Fibroblast of lung (primary cell): ENCODE results near the gene MED10. TPM values are rescaled to one million over a fixed set of nuclear protein-coding genes. Genes with fewer than 3 reads are reported as not detected.

Source experiments
- DNase-seq, 2 donors: peaks; one replicate each; pipeline versions ENCODE4 v3.0.0 to v3.0.0-alpha.2; 2010; ENCODE audit warnings: low read depth in 2 of 2
- H2AFZ ChIP-seq: 2 replicates; pipeline ENCODE4 v1.5.1; 2012; ENCODE audit warnings: low read length, control low read depth, inconsistent platforms
- H3K27ac ChIP-seq: 2 replicates; pipeline ENCODE4 v1.5.1; 2011; ENCODE audit warnings: low read length, control low read depth; ENCODE audit not compliant: insufficient read depth
- H3K27me3 ChIP-seq: 2 replicates; pipeline ENCODE4 v1.5.1; 2011; ENCODE audit warnings: mild to moderate bottlenecking, low read length; ENCODE audit not compliant: control insufficient read depth, insufficient read depth
- H3K36me3 ChIP-seq: 2 replicates; pipeline ENCODE4 v1.5.1; 2011; ENCODE audit warnings: low read length; ENCODE audit not compliant: control insufficient read depth, insufficient read depth
- H3K4me1 ChIP-seq: 2 replicates; pipeline ENCODE4 v1.5.1; 2011; ENCODE audit warnings: low read length; ENCODE audit not compliant: control insufficient read depth, insufficient read depth; ENCODE audit errors: extremely low read depth
- H3K4me2 ChIP-seq: 2 replicates; pipeline ENCODE4 v1.5.1; 2011; ENCODE audit warnings: low read length, control low read depth; ENCODE audit not compliant: insufficient read depth; ENCODE audit errors: extremely low read depth
- H3K4me3 ChIP-seq, 4 experiments: fragments of 200-600 bp in 1 of 4; sonication (generic) in 1 of 4; replicated peaks in 1 of 4; 2 replicates each; pipeline ENCODE4 v1.5.1; 2011 to 2016; ENCODE audit warnings: low read length in 4 of 4, low read depth in 3 of 4, mild to moderate bottlenecking in 3 of 4, control low read depth in 2 of 4, inconsistent platforms in 1 of 4, mixed read lengths in 1 of 4; ENCODE audit not compliant: insufficient read depth in 1 of 4; ENCODE audit errors: control extremely low read depth in 1 of 4
- H3K79me2 ChIP-seq: 2 replicates; pipeline ENCODE4 v1.5.1; 2012; ENCODE audit warnings: mild to moderate bottlenecking, low read length, inconsistent platforms; ENCODE audit not compliant: control insufficient read depth, insufficient read depth
- H3K9ac ChIP-seq: 2 replicates; pipeline ENCODE4 v1.5.1; 2011; ENCODE audit warnings: mild to moderate bottlenecking, low read length, control low read depth; ENCODE audit not compliant: insufficient read depth
- H3K9me3 ChIP-seq: 2 replicates; pipeline ENCODE4 v1.5.1; 2012; ENCODE audit warnings: low read depth, low read length; ENCODE audit not compliant: control insufficient read depth, insufficient read depth
- H4K20me1 ChIP-seq: 2 replicates; pipeline ENCODE4 v1.5.1; 2011; ENCODE audit warnings: low read length; ENCODE audit not compliant: control insufficient read depth, insufficient read depth; ENCODE audit errors: extremely low read depth
- EZH2 ChIP-seq: IDR thresholded peaks from 2 replicates; pipeline ENCODE4 v1.5.1; 2012; ENCODE audit warnings: low read length, control low read depth, mild to moderate bottlenecking; ENCODE audit errors: missing control alignments
- polyA plus RNA-seq, 2 donors: library from polyadenylated mRNA; depleted of rRNA in 1 of 2; stranded (reverse) in 1 of 2; unstranded in 1 of 2; fragments of >200 nt; gene quantifications; 2 replicates each; pipeline ENCODE4 v1.2.1, GENCODE V29; 2011 to 2012; ENCODE audit warnings: missing spikeins in 1 of 2
- total RNA-seq: library from RNA; depleted of rRNA; stranded (reverse); fragments of >200 nt; gene quantifications from 2 replicates; pipeline ENCODE4 v1.2.1, GENCODE V29; 2014
- TF ChIP-seq, protein P1 (sequence below), 2 donors: IDR thresholded peaks in 1 of 2; conservative IDR thresholded peaks in 1 of 2; 1 replicate in 1 of 2; 2 replicates in 1 of 2; pipeline ENCODE4 v1.5.1; 2011 to 2012; ENCODE audit warnings: low read length in 2 of 2, control low read depth in 1 of 2, inconsistent platforms in 1 of 2, low read depth in 1 of 2, mild to moderate bottlenecking in 1 of 2

MED10 gene
- total and polyA plus RNA-seq, 2 donors (not counting 1 experiment from before 2014, with no cell fraction given), result 13.5 to 52.9 TPM

GRCh38 chr5:6343951-6344592, 34.3 kb downstream of the MED10 start:
- H3K36me3 ChIP-seq, result no peaks in the 10 kb centered on the region
- no peak overlapping the region for H2AFZ ChIP-seq
- no peak overlapping the region for H3K4me3 ChIP-seq
- no peaks in the 10 kb centered on the region for H3K79me2 ChIP-seq
- H4K20me1 ChIP-seq, result no peaks in the 10 kb centered on the region
- H3K9me3 ChIP-seq, result no peaks in the 10 kb centered on the region
- H3K27ac ChIP-seq, result no peak overlapping the region
- H3K9ac ChIP-seq, result no peak overlapping the region
- TF ChIP-seq, protein P1, sequence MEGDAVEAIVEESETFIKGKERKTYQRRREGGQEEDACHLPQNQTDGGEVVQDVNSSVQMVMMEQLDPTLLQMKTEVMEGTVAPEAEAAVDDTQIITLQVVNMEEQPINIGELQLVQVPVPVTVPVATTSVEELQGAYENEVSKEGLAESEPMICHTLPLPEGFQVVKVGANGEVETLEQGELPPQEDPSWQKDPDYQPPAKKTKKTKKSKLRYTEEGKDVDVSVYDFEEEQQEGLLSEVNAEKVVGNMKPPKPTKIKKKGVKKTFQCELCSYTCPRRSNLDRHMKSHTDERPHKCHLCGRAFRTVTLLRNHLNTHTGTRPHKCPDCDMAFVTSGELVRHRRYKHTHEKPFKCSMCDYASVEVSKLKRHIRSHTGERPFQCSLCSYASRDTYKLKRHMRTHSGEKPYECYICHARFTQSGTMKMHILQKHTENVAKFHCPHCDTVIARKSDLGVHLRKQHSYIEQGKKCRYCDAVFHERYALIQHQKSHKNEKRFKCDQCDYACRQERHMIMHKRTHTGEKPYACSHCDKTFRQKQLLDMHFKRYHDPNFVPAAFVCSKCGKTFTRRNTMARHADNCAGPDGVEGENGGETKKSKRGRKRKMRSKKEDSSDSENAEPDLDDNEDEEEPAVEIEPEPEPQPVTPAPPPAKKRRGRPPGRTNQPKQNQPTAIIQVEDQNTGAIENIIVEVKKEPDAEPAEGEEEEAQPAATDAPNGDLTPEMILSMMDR (conservative IDR thresholded peaks at IDR 0.05 in 1 of 2, IDR thresholded peaks at IDR 0.05 in 1 of 2; ENCODE audit: low read depth in 1 of 2, low read length in 2 of 2), result no peak
- TF ChIP-seq EZH2, result no peak
- H3K27me3 ChIP-seq, result no peaks in the 10 kb centered on the region
- no peaks in the 10 kb centered on the region for H3K4me1 ChIP-seq
- H3K4me2 ChIP-seq, result no peak overlapping the region
- no peak for DNase-seq

DNA sequence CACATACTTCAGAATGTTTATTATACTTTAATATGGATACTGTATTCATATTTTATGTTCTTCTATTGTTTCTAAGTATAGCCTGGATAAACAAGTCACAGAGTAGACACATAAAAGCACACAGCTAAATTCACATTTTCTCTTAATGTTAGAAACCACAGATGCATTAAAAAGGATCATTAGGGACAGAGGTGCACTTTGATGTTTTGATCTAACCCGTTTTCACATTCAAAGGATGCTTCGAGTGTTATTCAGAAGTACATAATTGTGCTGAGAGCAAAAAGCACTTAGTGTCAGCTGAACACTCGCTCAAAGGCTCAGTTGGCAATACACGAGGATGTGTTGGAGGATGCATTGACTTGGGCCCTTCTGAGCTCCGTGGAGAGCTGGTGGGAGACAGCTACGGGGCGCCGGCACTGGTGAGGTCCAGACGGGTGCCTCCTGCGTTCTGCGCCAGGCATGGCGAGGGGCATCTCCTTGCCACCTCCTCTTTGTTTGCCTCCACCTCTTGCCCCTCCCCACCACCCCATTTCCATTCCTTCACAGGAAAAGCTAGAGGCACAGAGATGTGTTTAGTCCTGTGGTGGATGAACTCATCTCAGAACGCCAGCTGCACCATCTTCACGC, 35.5 kb downstream of the MED10 start:
- H3K27ac ChIP-seq, result no peak overlapping the region
- no peaks in the 10 kb centered on the region for H3K4me1 ChIP-seq
- no peak overlapping the region for H3K4me2 ChIP-seq
- H3K4me3 ChIP-seq, result no peak overlapping the region
- H4K20me1 ChIP-seq, result no peaks in the 10 kb centered on the region
- TF ChIP-seq EZH2, result no peak
- TF ChIP-seq, protein P1 (conservative IDR thresholded peaks at IDR 0.05 in 1 of 2, IDR thresholded peaks at IDR 0.05 in 1 of 2; ENCODE audit: low read depth in 1 of 2, low read length in 2 of 2), result no peak
- no peaks in the 10 kb centered on the region for H3K36me3 ChIP-seq
- no peaks in the 10 kb centered on the region for H3K9me3 ChIP-seq
- H3K27me3 ChIP-seq, result no peaks in the 10 kb centered on the region
- no peak overlapping the region for H2AFZ ChIP-seq
- no peaks in the 10 kb centered on the region for H3K79me2 ChIP-seq
- no peak for DNase-seq
- no peak overlapping the region for H3K9ac ChIP-seq

GRCh38 chr5:6340100-6340499, 38.2 kb downstream of the MED10 start:
- Histone ChIP-seq H3K4me3 (no peak overlapping the region), H3K36me3 (no peaks in the 10 kb centered on the region), H4K20me1 (no peaks in the 10 kb centered on the region), H2AFZ (no peak overlapping the region), H3K9me3 (no peaks in the 10 kb centered on the region), H3K79me2 (no peaks in the 10 kb centered on the region), H3K4me2 (no peak overlapping the region), H3K9ac (no peak overlapping the region), H3K27me3 (no peaks in the 10 kb centered on the region), H3K4me1 (no peaks in the 10 kb centered on the region), H3K27ac (no peak overlapping the region)
- DNase-seq, result no peak
- TF ChIP-seq EZH2, result no peak
- TF ChIP-seq, protein P1 (conservative IDR thresholded peaks at IDR 0.05 in 1 of 2, IDR thresholded peaks at IDR 0.05 in 1 of 2; ENCODE audit: low read depth in 1 of 2, low read length in 2 of 2), result no peak
